HepG2 (cell line): Measurements from ENCODE around the gene ABCA4. TPM values are rescaled to one million over a fixed set of nuclear protein-coding genes. Genes with fewer than 3 reads are reported as not detected.

ENCODE experiments used
- ATF7-NPFF ChIP-seq: sonication (generic); formaldehyde crosslinking; IDR thresholded peaks from 2 replicates; pipeline ENCODE4 v1.8.1; 2023; ENCODE audit warnings: mild to moderate bottlenecking, low read depth, missing genetic modification reagents, moderate library complexity
- EP300 ChIP-seq, 3 experiments: sonication (generic) in 1 of 3; formaldehyde crosslinking in 1 of 3; IDR thresholded peaks; 2 replicates each; pipeline versions ENCODE4 v1.5.1 to v1.6.1; 2011 to 2020; ENCODE audit warnings: low read depth in 2 of 3, low read length in 2 of 3, borderline replicate concordance in 1 of 3, improper control_type of control experiment in 1 of 3, mild to moderate bottlenecking in 1 of 3, missing genetic modification reagents in 1 of 3, moderate library complexity in 1 of 3
- HOXA9 ChIP-seq: sonication (generic); formaldehyde crosslinking; IDR thresholded peaks from 2 replicates; pipeline ENCODE4 v1.8.1; 2022; ENCODE audit warnings: missing genetic modification reagents, mild to moderate bottlenecking, moderate library complexity, borderline replicate concordance
- JDP2 ChIP-seq: sonication (generic); formaldehyde crosslinking; IDR thresholded peaks from 2 replicates; pipeline ENCODE4 v1.8.1; 2022; ENCODE audit warnings: missing genetic modification reagents, borderline replicate concordance
- MYC ChIP-seq: sonication (generic); formaldehyde crosslinking; IDR thresholded peaks from 2 replicates; pipeline ENCODE4 v1.9.0; 2021; ENCODE audit warnings: missing genetic modification reagents, borderline replicate concordance
- POLR2G ChIP-seq: fragments of 200-400 bp; formaldehyde crosslinking; IDR thresholded peaks from 2 replicates; pipeline ENCODE4 v1.6.1; 2018; ENCODE audit warnings: mild to moderate bottlenecking, low read depth, low read length, moderate library complexity
- SOX6 ChIP-seq, 2 experiments: fragments of 450-650 bp in 1 of 2; sonication (generic) in 1 of 2; formaldehyde crosslinking in 1 of 2; IDR thresholded peaks; 2 replicates each; pipeline versions ENCODE4 v1.4.0 to v1.6.1; 2017 to 2020; ENCODE audit warnings: antibody characterized with exemption in 1 of 2, mild to moderate bottlenecking in 1 of 2, missing genetic modification reagents in 1 of 2
- TEAD3 ChIP-seq: optimal IDR thresholded peaks from 2 replicates; pipeline ENCODE3; 2016; ENCODE audit warnings: borderline replicate concordance
- ZFP1 ChIP-seq: IDR thresholded peaks from 2 replicates; pipeline ENCODE4 v1.6.1; 2016
- ZNF12 ChIP-seq: sonication (generic); formaldehyde crosslinking; IDR thresholded peaks from 2 replicates; pipeline ENCODE4 v1.5.0; 2020; ENCODE audit warnings: missing genetic modification reagents
- ZNF235 ChIP-seq: sonication (generic); formaldehyde crosslinking; IDR thresholded peaks from 2 replicates; pipeline ENCODE4 v1.8.1; 2023; ENCODE audit warnings: mild to moderate bottlenecking, missing genetic modification reagents, borderline replicate concordance
- ZNF296 ChIP-seq: sonication (generic); formaldehyde crosslinking; conservative IDR thresholded peaks from 2 replicates; pipeline ENCODE4 v1.5.0; 2020; ENCODE audit warnings: mild to moderate bottlenecking, missing genetic modification reagents
- ZNF326 ChIP-seq: sonication (generic); formaldehyde crosslinking; IDR thresholded peaks from 2 replicates; pipeline ENCODE4 v1.4.0; 2020; ENCODE audit warnings: missing genetic modification reagents, borderline replicate concordance
- ZNF780A ChIP-seq: sonication (generic); formaldehyde crosslinking; IDR thresholded peaks from 2 replicates; pipeline ENCODE4 v1.8.0; 2022; ENCODE audit warnings: mild to moderate bottlenecking, missing genetic modification reagents, moderate library complexity
- polyA plus RNA-seq, 8 experiments: library from polyadenylated mRNA; depleted of rRNA in 3 of 8; stranded (reverse) in 7 of 8; unstranded in 1 of 8; fragments of >200 nt; fragmentation: Illumina TruSeq in 4 of 8; extraction: Trizol in 4 of 8; gene quantifications; 2 replicates each; pipeline versions ENCODE4 v1.2.1 to v1.2.3, GENCODE V29; 2011 to 2016; ENCODE audit warnings: low read depth in 4 of 8, missing spikeins in 1 of 8, mixed read lengths in 1 of 8; ENCODE audit not compliant: insufficient read depth in 1 of 8
- total RNA-seq, 5 experiments: library from RNA; depleted of rRNA; stranded (reverse); fragments of >200 nt; fragmentation: Illumina TruSeq; extraction: Trizol; gene quantifications; 2 replicates each; pipeline ENCODE4 v1.2.3, GENCODE V29; 2016; ENCODE audit warnings: low read depth in 1 of 5
- TF ChIP-seq, protein P1 (sequence below): sonication (generic); formaldehyde crosslinking; IDR thresholded peaks from 2 replicates; pipeline ENCODE4 v1.5.0; 2020; ENCODE audit warnings: missing genetic modification reagents
- TF ChIP-seq, protein P2 (sequence below): sonication (generic); formaldehyde crosslinking; IDR thresholded peaks from 2 replicates; pipeline ENCODE4 v1.8.0; 2022; ENCODE audit warnings: mild to moderate bottlenecking, missing genetic modification reagents; ENCODE audit not compliant: insufficient replicate concordance
- TF ChIP-seq, protein P3 (sequence below): sonication (generic); formaldehyde crosslinking; IDR thresholded peaks from 2 replicates; pipeline ENCODE4 v1.5.1; 2020; ENCODE audit warnings: mild to moderate bottlenecking, missing genetic modification reagents, moderate library complexity
- TF ChIP-seq, protein P4 (sequence below): IDR thresholded peaks from 2 replicates; pipeline ENCODE4 v1.6.1; 2018; ENCODE audit warnings: missing genetic modification reagents
- TF ChIP-seq, protein P5 (sequence below): sonication (generic); formaldehyde crosslinking; IDR thresholded peaks from 2 replicates; pipeline ENCODE4 v1.5.0; 2020; ENCODE audit warnings: mild to moderate bottlenecking, missing genetic modification reagents, moderate library complexity
- TF ChIP-seq, protein P6 (sequence below): IDR thresholded peaks from 2 replicates; pipeline ENCODE4 v1.6.1; 2016

ABCA4 gene
- total and polyA plus RNA-seq, 2 of the 13 experiments (the other 11 are each of a cell fraction or from before 2014, with no cell fraction given): 0.24 to 0.67 TPM

DNA sequence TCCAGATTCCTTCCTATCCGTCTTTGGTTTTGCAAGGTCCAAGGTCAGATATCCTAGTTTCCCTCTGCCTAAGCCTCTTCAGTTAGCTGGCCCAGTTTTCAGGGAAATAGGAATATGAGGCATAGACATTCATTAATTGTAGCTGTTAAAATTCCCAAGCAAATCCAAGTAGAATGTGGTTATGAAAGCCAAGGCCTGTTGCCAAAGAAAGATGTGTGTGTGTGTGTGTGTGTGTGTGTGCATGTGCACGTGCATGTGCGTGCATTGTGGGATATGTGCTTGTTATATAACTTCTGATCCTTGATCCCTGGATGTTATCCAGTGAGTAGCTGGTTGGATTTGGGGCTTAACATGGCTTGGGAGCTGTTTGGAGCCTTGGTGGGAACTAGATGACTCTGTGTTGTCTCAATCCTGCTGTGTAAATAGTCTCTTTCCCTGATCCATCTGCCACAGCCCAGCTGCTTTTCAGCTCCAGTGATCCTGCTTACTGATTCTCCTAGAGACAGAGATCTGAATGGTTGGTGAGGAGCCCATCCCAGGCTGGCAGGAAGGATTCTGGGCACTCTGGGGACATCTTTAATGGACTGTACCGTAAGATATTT, 141.1 kb downstream of the ABCA4 start (continued):
- TF ChIP-seq, protein P1, sequence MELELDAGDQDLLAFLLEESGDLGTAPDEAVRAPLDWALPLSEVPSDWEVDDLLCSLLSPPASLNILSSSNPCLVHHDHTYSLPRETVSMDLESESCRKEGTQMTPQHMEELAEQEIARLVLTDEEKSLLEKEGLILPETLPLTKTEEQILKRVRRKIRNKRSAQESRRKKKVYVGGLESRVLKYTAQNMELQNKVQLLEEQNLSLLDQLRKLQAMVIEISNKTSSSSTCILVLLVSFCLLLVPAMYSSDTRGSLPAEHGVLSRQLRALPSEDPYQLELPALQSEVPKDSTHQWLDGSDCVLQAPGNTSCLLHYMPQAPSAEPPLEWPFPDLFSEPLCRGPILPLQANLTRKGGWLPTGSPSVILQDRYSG: no peak
- TF ChIP-seq EP300 (IDR thresholded peaks at IDR 0.05; ENCODE audit: low read depth in 2 of 2, low read length in 2 of 2) (peak in 1 of 2 experiments; percentile 65; a peak in 2 of 4 replicates), EP300 (CRISPR knock-in tag; IDR thresholded peaks at IDR 0.05; ENCODE audit: borderline replicate concordance) (peak; percentile 76; the same call in 1 of the 2 replicates), ZNF326 (no peak), ZNF780A (CRISPR knock-in tag) (0 out of 2 replicates have a peak, but pooled peaks have one; percentile 39), ATF7-NPFF (CRISPR knock-in tag) (no peak), POLR2G (no peak), ZFP1 (CRISPR knock-in tag) (peak; percentile 62; the same call in 1 of the 2 replicates), HOXA9 (CRISPR knock-in tag) (no peak), JDP2 (CRISPR knock-in tag) (no peak), ZNF296 (CRISPR knock-in tag) (no peak), SOX6 (IDR thresholded peaks at IDR 0.05) (no peak), SOX6 (CRISPR knock-in tag; IDR thresholded peaks at IDR 0.05) (peak; percentile 94), ZNF12 (CRISPR knock-in tag) (peak; percentile 62; the same call in 1 of the 2 replicates), MYC (CRISPR knock-in tag) (peak; percentile 78; the same call in 1 of the 2 replicates), TEAD3 (CRISPR knock-in tag) (peak; percentile 87), ZNF235 (no peak)
- TF ChIP-seq, protein P2, sequence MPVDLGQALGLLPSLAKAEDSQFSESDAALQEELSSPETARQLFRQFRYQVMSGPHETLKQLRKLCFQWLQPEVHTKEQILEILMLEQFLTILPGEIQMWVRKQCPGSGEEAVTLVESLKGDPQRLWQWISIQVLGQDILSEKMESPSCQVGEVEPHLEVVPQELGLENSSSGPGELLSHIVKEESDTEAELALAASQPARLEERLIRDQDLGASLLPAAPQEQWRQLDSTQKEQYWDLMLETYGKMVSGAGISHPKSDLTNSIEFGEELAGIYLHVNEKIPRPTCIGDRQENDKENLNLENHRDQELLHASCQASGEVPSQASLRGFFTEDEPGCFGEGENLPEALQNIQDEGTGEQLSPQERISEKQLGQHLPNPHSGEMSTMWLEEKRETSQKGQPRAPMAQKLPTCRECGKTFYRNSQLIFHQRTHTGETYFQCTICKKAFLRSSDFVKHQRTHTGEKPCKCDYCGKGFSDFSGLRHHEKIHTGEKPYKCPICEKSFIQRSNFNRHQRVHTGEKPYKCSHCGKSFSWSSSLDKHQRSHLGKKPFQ (CRISPR knock-in tag): peak; percentile 93
- TF ChIP-seq, protein P3, sequence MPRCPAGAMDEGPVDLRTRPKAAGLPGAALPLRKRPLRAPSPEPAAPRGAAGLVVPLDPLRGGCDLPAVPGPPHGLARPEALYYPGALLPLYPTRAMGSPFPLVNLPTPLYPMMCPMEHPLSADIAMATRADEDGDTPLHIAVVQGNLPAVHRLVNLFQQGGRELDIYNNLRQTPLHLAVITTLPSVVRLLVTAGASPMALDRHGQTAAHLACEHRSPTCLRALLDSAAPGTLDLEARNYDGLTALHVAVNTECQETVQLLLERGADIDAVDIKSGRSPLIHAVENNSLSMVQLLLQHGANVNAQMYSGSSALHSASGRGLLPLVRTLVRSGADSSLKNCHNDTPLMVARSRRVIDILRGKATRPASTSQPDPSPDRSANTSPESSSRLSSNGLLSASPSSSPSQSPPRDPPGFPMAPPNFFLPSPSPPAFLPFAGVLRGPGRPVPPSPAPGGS (CRISPR knock-in tag): no peak
- TF ChIP-seq, protein P4, sequence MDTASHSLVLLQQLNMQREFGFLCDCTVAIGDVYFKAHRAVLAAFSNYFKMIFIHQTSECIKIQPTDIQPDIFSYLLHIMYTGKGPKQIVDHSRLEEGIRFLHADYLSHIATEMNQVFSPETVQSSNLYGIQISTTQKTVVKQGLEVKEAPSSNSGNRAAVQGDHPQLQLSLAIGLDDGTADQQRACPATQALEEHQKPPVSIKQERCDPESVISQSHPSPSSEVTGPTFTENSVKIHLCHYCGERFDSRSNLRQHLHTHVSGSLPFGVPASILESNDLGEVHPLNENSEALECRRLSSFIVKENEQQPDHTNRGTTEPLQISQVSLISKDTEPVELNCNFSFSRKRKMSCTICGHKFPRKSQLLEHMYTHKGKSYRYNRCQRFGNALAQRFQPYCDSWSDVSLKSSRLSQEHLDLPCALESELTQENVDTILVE: peak; percentile 79; the same call in 1 of the 2 replicates
- TF ChIP-seq, protein P5, sequence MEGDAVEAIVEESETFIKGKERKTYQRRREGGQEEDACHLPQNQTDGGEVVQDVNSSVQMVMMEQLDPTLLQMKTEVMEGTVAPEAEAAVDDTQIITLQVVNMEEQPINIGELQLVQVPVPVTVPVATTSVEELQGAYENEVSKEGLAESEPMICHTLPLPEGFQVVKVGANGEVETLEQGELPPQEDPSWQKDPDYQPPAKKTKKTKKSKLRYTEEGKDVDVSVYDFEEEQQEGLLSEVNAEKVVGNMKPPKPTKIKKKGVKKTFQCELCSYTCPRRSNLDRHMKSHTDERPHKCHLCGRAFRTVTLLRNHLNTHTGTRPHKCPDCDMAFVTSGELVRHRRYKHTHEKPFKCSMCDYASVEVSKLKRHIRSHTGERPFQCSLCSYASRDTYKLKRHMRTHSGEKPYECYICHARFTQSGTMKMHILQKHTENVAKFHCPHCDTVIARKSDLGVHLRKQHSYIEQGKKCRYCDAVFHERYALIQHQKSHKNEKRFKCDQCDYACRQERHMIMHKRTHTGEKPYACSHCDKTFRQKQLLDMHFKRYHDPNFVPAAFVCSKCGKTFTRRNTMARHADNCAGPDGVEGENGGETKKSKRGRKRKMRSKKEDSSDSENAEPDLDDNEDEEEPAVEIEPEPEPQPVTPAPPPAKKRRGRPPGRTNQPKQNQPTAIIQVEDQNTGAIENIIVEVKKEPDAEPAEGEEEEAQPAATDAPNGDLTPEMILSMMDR (CRISPR knock-in tag): no peak
- TF ChIP-seq, protein P6, sequence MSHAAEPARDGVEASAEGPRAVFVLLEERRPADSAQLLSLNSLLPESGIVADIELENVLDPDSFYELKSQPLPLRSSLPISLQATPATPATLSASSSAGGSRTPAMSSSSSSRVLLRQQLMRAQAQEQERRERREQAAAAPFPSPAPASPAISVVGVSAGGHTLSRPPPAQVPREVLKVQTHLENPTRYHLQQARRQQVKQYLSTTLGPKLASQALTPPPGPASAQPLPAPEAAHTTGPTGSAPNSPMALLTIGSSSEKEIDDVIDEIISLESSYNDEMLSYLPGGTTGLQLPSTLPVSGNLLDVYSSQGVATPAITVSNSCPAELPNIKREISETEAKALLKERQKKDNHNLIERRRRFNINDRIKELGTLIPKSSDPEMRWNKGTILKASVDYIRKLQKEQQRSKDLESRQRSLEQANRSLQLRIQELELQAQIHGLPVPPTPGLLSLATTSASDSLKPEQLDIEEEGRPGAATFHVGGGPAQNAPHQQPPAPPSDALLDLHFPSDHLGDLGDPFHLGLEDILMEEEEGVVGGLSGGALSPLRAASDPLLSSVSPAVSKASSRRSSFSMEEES (CRISPR knock-in tag): peak; percentile 85
